Islet precursor cell (in vitro differentiated cells): ENCODE data around the gene NT5C1B.
"Not testable (repeated sequence)": the region's sequence is repeated elsewhere in the genome, so short reads cannot be mapped to it uniquely, and the experiment has no call there.

Experiments
- DNase-seq: peaks from one replicate; pipeline ENCODE4 v3.0.0-alpha.2; 2018

NT5C1B gene

DNA sequence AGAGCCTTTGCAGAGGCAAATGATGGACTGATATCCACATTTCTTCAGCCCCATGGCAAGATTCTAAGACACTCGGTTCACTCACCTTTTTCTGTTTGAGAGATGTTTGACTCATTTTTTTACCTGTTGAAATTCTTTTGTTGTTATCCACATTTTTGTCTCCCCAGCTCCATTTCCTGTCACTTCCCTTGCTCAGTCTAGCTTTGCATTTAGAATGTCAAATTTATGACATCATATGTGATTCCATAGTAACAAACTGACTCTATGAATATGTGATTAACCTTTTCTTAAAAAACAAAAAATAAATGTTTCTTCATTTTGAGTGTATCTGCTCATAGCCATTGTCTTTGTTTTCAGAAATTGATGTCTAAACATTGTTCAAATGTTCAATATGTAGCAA, at the start of gene NT5C1B:
NT5C1B (minus strand) TSS at position 216 of the 400 bp plus-strand sequence; CDS start at position 115, 101 bp downstream.
- no peak for DNase-seq

DNA sequence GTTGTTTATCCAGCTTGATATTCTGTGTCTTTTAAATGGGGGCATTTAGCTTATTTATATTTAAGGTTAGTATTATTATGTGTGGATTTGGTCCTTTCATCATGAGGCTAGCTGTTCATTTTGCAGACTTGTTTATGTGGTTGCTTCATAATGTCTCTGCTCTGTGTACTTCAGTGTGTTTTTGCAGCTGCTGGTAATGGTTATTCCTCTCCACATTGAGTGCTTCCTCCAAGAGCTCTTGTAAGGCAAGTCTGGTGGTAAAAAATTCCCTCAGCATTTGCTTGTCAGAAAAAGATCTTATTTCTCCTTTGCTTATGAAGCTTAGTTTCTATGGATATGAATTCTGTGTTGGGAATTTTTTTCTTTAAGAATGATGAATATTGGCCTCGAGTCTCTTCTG, 47.8 kb upstream of the NT5C1B start:
- DNase-seq, result no peak

DNA sequence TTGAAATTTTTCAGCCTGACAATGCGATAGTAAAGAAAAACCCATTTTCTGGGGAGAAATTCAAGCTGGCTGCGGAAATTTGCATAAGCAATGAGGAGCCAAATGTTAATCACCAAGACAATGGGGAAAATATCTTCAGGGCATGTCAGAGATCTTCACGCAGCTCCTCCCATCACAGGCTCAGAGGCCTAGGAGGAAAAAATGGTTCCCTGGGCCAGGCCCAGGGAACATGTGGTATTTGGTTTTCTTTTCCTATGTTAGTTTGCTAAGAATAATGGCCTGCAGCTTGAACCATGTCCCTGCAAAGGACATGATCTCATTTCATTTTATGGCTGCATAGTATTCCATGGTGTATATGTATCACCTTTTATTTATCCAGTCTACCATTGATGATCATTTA, 43.3 kb upstream of the NT5C1B start:
- not testable (repeated sequence) for DNase-seq

DNA sequence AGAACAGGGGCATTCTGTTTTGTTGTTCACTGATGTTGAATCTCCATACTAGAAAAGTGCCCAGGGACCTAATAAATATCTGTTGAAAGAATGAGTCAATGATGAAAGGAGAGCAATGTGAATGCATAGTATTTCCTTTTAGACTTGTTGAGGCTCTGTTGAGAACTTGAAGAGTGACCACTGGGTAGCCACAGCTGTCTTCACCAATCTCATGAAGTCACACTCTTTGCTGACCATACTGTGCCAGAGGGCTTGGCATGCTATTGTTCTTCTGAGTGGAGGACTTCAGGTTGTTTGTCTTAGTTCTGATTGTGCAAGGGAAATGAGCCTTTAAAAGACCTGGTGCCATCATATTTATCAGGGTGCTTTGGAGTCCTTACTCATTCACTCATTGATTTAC, 41.6 kb upstream of the NT5C1B start:
- no peak for DNase-seq

DNA sequence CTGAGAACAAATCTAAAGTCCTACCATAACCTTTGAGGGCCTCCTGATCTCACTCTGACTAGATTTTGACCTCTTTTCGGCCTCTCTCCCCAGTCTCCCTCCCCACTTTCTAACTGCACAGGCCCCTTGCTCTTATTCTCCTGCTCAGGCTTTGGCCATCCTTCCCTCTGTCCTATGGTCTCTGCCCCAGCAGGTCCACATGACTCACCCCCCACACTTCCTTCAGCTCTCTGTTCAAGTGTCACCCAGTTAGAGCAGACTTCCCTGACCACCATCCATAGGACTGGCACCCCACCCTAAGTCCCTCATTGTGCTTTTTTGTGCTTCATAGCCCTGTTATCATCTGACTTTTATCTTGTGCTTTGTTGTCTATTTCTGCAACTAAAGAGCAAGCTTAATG, 41.2 kb upstream of the NT5C1B start:
- DNase-seq, result no peak

DNA sequence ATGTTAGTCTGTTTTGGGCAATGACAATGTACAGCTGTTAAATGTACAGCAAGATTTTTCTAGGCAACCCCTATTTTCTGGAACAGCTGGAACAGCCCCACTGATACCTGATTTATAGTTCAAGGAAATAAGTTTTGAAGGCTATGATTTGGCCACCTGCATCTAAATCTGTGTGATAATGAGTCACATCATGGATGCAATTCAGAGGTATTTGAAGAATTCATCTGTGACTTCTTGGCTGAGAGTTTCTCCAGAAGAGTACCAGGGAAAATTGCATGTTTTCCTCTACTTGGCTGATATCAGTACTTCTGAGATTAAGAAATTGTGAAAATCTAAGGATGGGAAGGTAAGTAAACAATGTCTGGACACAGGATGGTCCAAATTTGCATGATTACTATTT, 40.7 kb upstream of the NT5C1B start:
- no peak for DNase-seq

DNA sequence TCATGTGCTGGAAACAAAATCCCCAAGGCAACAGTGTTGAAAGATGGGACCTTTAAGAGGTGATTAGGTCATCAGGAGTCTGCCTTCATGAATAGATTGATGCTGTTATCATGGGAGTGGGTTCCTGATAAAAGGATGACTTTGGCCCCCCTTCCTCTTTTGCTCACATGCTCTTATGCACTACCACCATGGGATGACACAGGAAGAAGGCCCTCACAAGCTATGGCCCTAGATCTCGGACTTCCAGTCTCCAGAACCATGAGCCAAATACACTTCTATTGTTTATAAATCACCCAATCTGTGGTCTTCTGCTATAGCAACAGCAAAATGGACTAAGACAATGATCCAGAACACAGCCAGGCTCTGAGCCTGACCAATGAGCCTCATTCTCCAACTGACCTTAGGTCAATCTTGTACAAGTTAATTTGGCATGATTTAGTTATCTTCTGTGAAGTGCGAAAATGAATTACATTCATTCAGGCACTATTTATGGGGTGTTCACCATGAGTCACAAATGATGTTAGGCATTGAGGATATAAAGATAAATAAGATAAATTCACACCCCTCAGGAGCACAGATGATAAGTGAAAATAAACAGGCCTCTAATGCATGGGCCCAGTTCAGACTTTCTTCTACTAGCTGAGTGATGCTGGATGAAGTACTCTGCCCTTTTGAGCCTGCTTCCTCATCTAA, 37.7 kb upstream of the NT5C1B start:
- DNase-seq, result no peak

DNA sequence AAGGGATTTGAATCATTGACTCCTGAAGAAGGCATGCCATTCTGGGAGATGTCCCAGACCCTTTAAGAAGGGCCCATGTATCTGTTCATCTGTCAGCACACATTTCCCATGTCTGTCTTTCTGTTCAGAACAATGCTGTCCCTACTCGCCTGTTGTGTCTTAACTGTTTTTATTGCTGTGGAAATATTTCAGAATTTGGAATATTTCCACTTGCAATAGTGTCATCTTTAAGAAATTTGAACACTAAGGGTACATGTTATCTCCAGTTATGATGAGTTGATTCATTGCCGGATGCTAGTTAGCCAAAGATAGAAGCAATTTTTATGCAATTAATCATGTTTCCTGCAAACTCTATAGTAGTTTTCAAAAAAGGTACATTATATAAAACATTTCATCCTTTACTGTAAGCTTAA, 36.9 kb upstream of the NT5C1B start:
- DNase-seq, result no peak

DNA sequence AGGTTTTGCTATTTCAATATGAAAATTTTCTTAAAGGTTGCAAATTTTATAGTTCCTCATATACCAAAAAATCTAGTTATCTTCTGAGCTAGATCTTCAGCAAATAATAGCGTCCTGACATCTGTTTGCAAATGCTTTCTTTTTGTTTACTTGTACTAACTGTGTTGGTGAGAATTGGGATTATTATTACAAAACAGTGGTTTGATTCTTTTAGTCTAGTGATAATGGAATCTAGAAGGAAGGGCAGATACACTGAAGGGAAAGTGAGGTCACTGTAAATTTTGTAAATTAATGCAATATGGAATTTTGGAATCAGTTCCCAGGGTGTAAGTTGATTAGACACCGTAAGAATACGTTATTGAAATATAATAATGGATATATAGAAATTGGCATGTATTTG, 36.2 kb upstream of the NT5C1B start:
- DNase-seq, result no peak

DNA sequence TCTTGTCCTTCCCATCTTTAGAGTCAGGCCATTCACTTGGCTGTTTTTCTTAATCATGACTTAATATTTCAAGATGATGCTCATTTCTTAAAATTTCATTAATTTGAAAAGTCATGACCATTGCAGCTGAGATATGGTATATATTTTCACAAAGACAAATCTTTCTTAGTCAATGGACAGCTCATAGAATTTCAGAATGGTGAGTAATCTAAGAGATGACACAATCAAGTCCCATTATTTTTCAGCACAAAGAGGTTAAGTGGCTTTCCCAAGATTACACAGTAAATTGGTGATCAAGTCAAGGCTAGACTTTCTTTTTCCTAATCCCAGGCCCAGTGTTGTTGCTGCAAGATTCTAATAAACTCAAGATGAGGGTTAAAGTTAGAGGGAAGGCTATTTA, 34.4 kb upstream of the NT5C1B start:
- no peak for DNase-seq

DNA sequence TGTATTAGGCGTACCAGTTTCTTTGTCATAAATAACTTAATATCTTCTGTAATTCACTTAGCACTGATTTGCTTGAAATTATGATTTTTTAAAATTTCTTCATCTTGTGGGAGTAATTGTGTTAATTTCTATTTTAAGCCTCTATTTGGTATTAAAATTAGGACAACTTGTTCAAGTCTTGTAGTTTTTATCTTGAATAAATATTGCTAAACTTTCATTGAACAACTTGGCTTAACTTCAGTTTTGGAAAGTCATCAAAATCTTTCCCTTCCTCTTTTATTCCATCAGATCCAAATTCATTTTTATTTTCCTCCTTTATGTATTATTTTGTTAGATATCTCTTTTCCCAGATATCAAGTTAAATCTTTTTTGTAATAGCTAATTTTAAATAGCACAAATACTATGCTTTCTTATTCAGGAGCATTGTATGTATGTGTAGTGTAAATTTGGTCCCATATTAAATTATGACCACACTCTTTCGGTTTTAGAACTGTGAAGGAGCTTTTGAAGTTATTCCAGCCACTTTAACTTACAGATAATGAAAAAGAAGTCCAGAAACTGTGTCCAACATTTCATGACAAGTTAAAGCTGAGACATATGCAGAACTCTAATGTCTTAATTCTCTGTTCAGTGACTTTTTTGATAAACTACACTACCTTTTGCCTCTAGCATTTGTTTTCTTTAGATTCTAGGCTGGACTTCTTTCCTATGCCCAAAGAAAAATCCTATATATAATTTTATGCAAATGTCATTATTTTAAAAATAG, 31.7 kb upstream of the NT5C1B start:
- DNase-seq, result no peak

DNA sequence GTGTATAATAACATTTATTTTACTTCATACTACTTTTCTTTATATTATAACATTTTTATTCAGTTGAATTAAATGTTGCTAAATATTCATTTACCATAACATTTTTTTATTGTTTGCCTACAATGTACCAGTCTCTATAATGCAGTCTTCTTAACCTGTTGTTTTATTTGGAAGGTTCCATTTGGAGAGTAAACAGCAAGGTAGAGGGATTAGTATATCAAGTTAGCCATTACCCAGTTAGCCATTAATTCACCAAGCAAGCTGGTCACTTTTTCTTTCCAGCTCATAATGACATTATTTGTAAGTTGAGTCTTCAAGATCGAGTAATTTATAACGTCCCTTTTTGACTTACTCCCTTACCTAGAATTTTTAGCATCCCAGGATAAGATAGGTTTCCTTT, 29.7 kb upstream of the NT5C1B start:
- DNase-seq, result no peak

DNA sequence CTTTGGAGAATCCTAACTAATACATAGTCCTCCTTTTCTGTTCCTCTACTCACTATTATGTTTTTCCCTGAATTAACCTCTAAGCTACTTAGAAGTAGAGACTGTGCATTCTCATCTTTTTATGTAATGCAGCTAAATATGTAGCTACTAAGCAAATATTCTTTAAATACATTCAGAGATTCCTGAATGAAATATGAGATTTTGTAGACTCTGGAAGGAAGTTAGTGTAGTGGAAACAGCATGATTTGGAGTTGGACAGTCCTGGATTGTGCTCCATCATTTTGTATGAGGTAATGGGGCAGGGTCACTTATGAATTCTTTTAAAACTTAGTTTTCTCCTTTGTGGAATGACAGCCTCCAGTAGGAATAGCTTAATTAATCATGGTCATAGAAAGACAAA, 24.7 kb upstream of the NT5C1B start:
- no peak for DNase-seq

DNA sequence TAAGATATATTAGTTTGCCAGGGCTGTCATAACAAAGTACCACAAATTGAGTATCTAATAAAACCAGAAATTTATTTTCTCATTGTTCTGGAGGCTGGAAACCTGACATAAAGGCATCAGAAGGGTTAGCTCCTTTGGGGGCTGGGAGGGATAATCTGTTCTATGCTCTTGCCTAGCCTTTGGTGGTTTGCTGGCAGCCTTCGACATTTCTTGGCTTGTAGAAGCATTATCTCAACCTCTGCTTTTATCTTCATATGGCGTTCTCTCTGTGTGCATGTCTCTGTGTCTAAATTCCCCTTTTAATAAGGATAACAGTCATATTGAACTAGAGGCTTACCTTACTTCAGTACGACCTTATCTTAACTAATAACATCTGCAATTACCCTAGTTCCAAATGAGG, 22.8 kb upstream of the NT5C1B start:
- no peak for DNase-seq

DNA sequence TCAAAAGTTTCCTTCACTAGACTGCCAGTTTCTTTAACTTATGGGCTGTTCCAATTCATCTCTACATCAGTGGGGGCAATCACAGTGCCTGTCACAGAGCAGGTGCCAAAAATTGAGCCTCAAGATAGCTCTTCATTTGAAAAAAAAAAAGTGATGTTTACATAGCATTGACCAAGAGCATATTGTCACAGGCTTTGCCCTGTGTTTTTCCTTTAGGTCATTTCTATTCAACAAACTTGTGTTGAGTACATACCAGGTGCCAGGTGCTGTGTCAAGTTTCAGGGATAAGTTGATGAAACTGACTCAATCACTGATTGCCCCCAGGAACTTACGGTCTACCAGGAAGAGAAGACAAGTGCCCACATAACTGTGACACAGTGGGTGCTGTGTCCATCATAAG, 22.2 kb upstream of the NT5C1B start:
- no peak for DNase-seq

DNA sequence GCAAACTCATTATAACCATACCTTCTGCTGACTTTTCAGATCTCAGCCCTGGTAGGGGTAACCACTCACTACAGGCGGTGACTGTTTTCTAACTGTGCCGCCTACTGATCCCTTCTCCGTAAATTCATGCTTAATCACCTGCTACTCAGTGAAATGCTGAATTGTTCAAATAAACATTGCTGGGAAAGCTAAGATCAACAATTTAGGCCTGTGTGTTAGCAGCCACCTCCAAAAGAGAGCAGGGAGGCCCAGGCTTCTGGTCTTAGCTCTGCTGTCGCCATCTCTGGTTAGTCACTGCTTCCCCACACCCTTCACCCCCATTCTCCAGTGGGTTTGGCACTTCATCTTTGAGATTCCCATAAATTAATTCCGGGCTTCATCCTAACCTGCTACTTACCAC, 21.8 kb upstream of the NT5C1B start:
- no peak for DNase-seq

DNA sequence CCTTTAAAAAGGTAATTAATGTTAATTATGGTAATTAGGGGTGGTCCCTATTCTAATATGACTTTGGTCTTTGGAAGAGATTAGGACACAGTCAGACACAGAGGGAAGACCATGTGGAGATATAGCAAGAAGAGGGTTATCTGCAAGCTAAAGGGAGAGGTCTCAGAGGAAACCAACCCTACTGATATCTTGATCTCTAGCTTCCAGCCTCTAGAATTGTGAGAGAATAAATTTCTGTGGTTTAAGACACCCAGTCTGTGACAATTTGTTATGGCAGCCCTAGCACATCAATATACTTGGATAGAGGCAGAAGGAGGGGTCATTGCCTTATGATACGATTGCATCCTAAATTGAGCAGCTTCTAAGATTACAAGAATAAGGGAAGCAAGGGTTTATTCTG, 21.3 kb upstream of the NT5C1B start:
- no peak for DNase-seq

DNA sequence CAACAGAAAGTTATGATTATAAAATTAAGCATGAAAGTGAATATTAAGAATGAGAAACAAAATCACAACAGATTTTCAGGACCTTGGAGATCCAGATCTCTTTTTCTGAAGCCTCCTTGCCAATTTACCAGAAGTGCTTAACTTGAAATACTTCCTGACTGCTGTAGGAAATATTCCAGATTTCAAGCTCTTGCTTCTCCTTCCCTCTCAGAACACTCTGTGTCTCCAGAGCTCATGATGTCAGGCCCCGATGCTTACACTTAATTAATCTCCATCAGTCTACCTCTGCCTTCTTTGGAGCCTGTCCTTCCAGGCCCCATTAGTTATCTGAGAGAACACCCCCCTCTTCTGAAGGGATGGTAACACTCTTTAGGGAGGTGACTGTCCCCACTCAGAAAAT, 20.7 kb upstream of the NT5C1B start:
- no peak for DNase-seq

DNA sequence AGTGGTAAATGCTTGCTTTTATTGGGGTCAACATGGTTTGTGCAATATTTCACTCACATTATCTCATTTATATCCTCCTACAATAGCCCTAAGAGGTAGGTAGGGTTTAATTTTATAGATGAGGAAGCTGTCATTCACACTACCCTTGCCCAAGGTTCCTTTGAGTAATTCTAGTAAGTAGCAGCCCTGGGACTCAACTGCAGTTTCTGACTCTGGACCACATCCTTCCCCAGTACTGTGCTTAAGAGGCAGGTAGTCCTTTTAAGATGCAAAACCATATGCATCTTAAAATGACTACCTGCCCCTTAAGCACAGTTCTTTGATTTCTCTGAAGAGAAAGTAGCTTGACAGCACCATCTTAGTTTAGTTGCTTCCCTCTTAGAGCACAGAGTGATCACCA, 15.7 kb upstream of the NT5C1B start:
- no peak for DNase-seq

DNA sequence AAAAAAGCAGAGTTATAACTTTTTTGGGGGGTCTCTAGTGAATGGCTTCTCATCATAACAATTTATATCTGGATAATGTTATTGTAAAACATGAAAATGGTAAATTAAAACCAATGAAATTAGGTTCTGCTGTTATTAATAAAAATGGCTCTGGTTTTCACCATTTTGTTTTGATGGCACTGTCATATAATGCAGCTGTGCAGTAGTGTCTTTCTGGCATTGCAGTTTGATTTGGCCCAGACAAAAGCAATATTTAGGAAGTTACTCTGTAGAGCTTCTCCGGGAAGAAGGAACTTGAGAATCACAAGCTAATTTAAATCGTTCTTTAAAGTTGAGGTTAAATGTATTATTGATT, 15.1 kb upstream of the NT5C1B start:
- no peak for DNase-seq

DNA sequence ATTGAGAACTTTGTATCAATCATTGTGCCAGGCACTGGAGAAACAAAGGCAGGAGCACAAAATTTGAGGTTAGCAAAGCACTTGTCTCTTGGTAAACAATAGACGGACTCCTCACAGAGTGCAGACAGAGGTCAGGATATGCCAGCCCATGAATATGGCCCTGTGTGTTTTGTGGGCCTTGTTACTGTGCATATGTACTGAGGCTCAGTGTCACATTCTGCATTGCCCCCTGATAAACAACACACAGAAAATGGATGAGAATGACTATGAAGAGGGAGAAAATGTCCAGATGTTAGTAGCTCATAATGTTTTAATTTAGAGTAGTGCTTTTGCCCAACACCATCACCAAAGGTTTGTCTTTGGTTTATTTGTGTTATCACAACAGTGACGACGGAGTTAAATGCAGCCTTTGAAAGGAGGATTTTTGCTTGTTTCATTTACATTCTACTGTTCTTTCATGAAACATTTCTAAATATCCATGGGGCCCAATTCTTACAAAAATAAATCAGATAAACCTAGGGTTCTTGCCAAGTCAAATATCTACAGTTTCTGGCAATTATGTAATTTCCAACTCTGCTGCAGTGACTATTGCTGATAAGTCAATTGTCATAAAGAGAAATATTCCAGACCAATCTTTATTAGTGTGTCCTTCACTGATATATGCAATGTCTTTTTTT, 14.6 kb upstream of the NT5C1B start:
- DNase-seq, result no peak

DNA sequence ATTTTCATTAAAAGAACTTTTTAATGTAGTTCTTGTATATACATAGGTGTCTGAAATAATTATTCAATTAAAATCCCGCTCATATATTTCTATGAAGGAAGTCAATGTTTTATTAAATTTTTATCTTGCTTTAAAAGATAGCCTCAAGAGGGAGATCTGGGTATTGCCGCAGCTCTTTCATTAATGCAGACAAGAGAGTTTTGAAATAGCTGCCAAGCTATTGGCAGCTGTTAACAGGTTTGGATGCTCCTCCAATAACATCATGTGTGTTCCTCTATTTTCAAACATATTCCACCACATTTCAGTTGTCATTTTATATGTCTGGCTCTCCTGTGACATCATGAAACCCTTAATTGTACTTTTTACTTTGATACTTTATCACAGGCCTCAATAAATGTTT, 12.9 kb upstream of the NT5C1B start:
- no peak for DNase-seq

DNA sequence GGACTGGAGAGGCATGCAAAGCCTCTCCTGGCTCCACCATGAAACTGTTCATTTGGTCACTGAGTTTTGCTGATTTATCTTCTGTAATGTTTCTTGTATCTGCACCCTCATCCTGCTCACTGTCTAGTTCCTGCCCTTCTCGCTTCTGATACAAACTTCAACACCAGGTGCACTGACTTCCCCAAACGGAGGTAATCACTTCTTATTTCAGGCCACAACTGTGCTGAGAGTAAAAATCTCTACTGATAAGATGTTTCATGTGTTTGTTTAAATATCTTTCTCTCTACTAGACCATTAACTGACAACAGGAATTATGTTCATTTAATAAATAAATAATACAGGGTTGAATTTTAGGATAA, 10.9 kb upstream of the NT5C1B start:
- no peak for DNase-seq

DNA sequence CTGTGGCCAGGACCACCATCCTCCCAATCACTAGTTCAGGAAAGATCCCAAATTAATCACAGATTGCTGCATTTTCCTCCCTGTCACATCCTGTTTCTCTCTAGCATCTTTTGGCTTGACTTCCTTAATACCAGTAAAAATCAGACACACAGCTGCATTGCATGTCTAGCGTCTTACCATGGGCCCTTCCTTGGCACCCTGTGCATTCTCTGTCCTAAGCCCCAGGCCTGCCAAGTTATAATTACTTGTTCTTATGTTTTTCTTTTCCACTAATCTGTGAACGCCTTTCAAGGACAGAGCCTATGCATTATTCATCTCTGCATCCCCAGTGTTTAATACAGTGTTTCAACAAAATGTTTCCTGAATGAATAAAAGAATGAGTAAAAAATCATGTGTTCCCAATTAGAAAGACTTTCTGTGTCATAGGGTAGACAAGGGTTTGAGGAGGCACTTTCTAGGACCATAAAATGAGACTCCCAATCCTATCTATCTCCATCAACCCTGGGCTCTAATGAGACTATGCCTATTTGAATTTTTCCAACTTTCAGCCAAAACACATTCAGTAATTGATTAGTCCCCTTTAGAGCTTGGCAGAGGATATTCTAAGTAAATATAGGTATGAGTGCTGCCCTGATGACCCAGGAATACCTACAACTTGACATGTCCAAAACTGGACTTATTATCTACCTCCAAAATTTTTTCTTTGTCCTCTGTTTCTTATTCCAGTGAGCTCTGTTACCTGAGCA, 10.3 kb upstream of the NT5C1B start:
- DNase-seq, result no peak
